Measurements from ENCODE around the gene YAP1.

Gene YAP1

DNA sequence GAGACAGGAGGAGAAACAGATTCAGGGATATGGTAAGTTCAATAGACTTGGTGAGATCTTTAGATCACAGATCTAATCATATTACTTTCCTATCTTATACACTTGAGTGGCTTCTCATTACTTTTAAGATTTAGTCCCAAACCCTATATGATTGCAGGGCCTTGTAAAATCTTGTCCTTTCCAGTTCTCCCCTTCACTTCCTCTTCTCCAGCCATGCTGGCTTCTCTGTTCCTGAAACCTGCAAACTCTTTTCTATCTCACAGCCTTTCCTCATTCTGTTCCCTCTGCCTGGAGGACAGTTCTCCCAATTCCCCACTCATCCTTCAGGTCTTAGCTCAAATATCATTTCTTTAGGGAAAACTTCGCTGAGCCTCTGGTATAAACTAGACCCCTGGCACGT is 141.2 kb downstream of the YAP1 start:
- TF ChIP-seq CTCF (IDR thresholded peaks at IDR 0.05; ENCODE audit: extremely low read depth, insufficient read depth, missing control alignments), result no peak
- no peak for DNase-seq (ENCODE audit: low spot score)
- in situ Hi-C loops (cut with MboI; ENCODE audit: low pct_unique_long_range_greater_than_20kb, low sequenced_read_pairs, unreplicated experiment), result no loop called here

DNA sequence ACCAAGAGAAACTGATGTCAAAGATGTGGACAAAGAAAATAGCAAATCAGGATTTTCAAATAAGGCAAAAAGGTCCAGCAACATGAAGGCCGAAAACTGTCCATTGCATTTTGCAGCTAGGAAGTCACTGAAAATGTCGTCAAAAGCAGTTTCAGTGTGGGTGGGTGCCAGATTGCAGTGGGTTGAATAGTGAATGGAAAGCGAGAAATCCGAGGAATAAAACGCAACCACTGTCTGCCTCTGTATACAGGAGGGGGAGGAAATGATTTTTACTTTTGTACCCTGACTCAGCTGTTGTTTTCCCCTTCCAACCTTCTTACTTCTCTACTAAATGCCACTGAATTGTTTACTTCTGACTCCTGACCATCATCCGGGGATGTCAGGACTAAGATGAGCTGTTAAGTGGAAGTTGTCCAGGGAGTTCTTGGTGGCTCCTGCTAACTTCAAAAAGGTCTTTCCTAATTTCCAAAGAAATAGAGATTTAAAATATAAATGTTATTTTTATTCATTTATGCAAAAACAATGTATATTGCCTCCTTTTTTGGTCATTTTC is 142.2 kb downstream of the YAP1 start:
- in situ Hi-C loops (cut with MboI; ENCODE audit: low pct_unique_long_range_greater_than_20kb, low sequenced_read_pairs, unreplicated experiment), result no loop called here
- DNase-seq (ENCODE audit: low spot score), result no peak
- TF ChIP-seq CTCF (IDR thresholded peaks at IDR 0.05; ENCODE audit: extremely low read depth, insufficient read depth, missing control alignments), result no peak

- TF ChIP-seq CTCF (IDR thresholded peaks at IDR 0.05; ENCODE audit: extremely low read depth, insufficient read depth, missing control alignments), result no peak
- DNase-seq (ENCODE audit: low spot score), result no peak
- in situ Hi-C loops (cut with MboI; ENCODE audit: low pct_unique_long_range_greater_than_20kb, low sequenced_read_pairs, unreplicated experiment), result no loop called here
Observed at GRCh38 chr11:102253020-102253715, 142.9 kb downstream of the YAP1 start.

DNA sequence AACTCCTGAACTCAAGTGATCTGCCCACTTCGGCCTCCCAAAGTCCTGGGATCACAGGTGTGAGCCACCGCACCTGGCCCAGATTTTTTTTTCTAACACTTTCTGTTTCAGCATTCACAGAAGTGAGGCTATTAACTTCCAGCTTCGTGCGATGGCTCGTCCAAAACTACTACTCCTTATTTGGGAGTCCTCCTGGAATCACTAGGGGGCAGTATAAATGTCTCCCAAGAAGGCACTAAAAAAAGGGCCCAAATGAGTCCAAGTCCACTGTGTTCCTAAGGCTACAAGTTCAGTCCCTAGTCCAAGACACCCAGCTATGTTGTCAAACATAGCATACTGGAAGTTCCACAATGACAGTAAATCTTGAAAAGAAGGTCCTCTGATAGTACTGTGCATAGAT is 143.8 kb downstream of the YAP1 start:
- peak; percentile 32 for TF ChIP-seq CTCF (IDR thresholded peaks at IDR 0.05; ENCODE audit: extremely low read depth, insufficient read depth, missing control alignments)
- in situ Hi-C loops (cut with MboI; ENCODE audit: low pct_unique_long_range_greater_than_20kb, low sequenced_read_pairs, unreplicated experiment), result no loop called here
- DNase-seq (ENCODE audit: low spot score), result no peak

DNA sequence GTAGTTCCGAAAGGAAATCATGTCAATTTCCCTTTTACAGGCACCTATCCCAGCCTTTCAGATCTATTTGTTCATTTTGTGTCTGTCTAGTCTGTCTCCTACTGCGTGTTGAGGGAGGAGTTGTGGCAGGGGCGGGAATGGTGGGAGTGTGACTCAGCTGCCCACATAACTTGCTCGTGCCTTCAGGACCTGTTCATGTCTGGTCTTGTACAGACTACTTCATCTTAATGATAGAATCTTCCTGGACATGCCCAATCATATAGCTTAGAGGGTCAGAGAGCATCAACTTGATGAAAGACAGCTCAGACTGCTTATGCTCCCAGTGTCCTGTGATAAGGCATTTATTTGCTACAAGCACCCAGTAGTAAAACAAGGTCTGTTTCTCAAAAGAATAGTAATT is 146.0 kb downstream of the YAP1 start:
- no peak for DNase-seq (ENCODE audit: low spot score)
- TF ChIP-seq CTCF (IDR thresholded peaks at IDR 0.05; ENCODE audit: extremely low read depth, insufficient read depth, missing control alignments), result no peak
- in situ Hi-C loops (cut with MboI; ENCODE audit: low pct_unique_long_range_greater_than_20kb, low sequenced_read_pairs, unreplicated experiment), result no loop called here

DNA sequence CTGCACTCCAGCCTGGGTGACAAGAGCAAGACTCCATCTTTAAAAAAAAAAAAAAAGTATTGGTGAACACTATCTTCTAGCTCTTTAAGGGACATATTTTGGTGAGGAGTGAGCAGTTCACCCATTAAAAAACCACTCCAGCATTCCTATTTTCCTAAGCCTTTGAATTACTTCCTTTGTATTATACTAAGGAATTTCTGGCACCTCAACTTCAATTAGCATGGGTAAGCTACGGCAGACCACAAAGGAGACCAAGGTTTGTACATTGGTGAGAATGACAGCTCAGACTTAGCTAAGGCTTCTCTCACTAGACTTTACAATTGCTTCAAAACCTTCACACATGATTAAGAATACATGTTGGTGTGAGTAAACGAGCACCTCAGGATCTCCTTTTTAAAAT is 150.0 kb downstream of the YAP1 start:
- DNase-seq (ENCODE audit: low spot score), result no peak
- TF ChIP-seq CTCF (IDR thresholded peaks at IDR 0.05; ENCODE audit: extremely low read depth, insufficient read depth, missing control alignments), result no peak
- in situ Hi-C loops (cut with MboI; ENCODE audit: low pct_unique_long_range_greater_than_20kb, low sequenced_read_pairs, unreplicated experiment), result no loop called here

All from GM13977 (cell line).